ENCODE results near the gene BSPH1. TPM values are rescaled to one million over a fixed set of nuclear protein-coding genes. Genes with fewer than 3 reads are reported as not detected.
"Not testable (repeated sequence)": the region's sequence is repeated elsewhere in the genome, so short reads cannot be mapped to it uniquely, and the experiment has no call there.

Gene BSPH1
- not detected in 2 replicates for total RNA-seq (2014; rRNA removed; shearing (Covaris generic); ENCODE audit: low replicate concordance)

GRCh38 chr19:47992070-47992469 is at the start of gene BSPH1:
TSS of gene BSPH1 (minus strand) at chr19:47992170. CDS start at chr19:47992081, 89 bp downstream.
- DNase-seq (ENCODE audit: low read depth), result no peak
- in situ Hi-C loops (cut with HindIII; ENCODE audit: low pct_unique_long_range_greater_than_20kb, low sequenced_read_pairs), result no loop called here

- DNase-seq (ENCODE audit: low read depth), result no peak
- in situ Hi-C loops (cut with HindIII; ENCODE audit: low pct_unique_long_range_greater_than_20kb, low sequenced_read_pairs), result no loop called here
Measured at GRCh38 chr19:48036765-48037164, 44.8 kb upstream of the BSPH1 start.

GRCh38 chr19:48033604-48034003 is 41.6 kb upstream of the BSPH1 start:
- DNase-seq (ENCODE audit: low read depth), result no peak
- in situ Hi-C loops (cut with HindIII; ENCODE audit: low pct_unique_long_range_greater_than_20kb, low sequenced_read_pairs), result no loop called here

- in situ Hi-C loops (cut with HindIII; ENCODE audit: low pct_unique_long_range_greater_than_20kb, low sequenced_read_pairs), result no loop called here
- no peak for DNase-seq (ENCODE audit: low read depth)
Measured at GRCh38 chr19:48030073-48030472, 38.1 kb upstream of the BSPH1 start.

GRCh38 chr19:48029431-48029830 is 37.5 kb upstream of the BSPH1 start:
- in situ Hi-C loops (cut with HindIII; ENCODE audit: low pct_unique_long_range_greater_than_20kb, low sequenced_read_pairs), result no loop called here
- DNase-seq (ENCODE audit: low read depth), result no peak

- in situ Hi-C loops (cut with HindIII; ENCODE audit: low pct_unique_long_range_greater_than_20kb, low sequenced_read_pairs), result no loop called here
- DNase-seq (ENCODE audit: low read depth), result no peak
Measured at GRCh38 chr19:48025480-48025879, 33.5 kb upstream of the BSPH1 start.

GRCh38 chr19:48023518-48023917 is 31.5 kb upstream of the BSPH1 start:
- in situ Hi-C loops (cut with HindIII; ENCODE audit: low pct_unique_long_range_greater_than_20kb, low sequenced_read_pairs), result no loop called here
- no peak for DNase-seq (ENCODE audit: low read depth)

- in situ Hi-C loops (cut with HindIII; ENCODE audit: low pct_unique_long_range_greater_than_20kb, low sequenced_read_pairs), result no loop called here
- DNase-seq (ENCODE audit: low read depth), result no peak
Measured at GRCh38 chr19:48023011-48023410, 31.0 kb upstream of the BSPH1 start.

- DNase-seq (ENCODE audit: low read depth), result no peak
- in situ Hi-C loops (cut with HindIII; ENCODE audit: low pct_unique_long_range_greater_than_20kb, low sequenced_read_pairs), result no loop called here
Measured at GRCh38 chr19:48020686-48021085, 28.7 kb upstream of the BSPH1 start.

GRCh38 chr19:48010932-48011758 is 19.2 kb upstream of the BSPH1 start:
- in situ Hi-C loops (cut with HindIII; ENCODE audit: low pct_unique_long_range_greater_than_20kb, low sequenced_read_pairs), result no loop called here
- DNase-seq (ENCODE audit: low read depth), result no peak

- no peak for DNase-seq (ENCODE audit: low read depth)
- in situ Hi-C loops (cut with HindIII; ENCODE audit: low pct_unique_long_range_greater_than_20kb, low sequenced_read_pairs), result no loop called here
Measured at GRCh38 chr19:48006762-48007161, 14.8 kb upstream of the BSPH1 start.

- no peak for DNase-seq (ENCODE audit: low read depth)
- in situ Hi-C loops (cut with HindIII; ENCODE audit: low pct_unique_long_range_greater_than_20kb, low sequenced_read_pairs), result no loop called here
Measured at GRCh38 chr19:48004236-48004635, 12.3 kb upstream of the BSPH1 start.

- in situ Hi-C loops (cut with HindIII; ENCODE audit: low pct_unique_long_range_greater_than_20kb, low sequenced_read_pairs), result no loop called here
- no peak for DNase-seq (ENCODE audit: low read depth)
Measured at GRCh38 chr19:48000846-48001245, 8.9 kb upstream of the BSPH1 start.

- in situ Hi-C loops (cut with HindIII; ENCODE audit: low pct_unique_long_range_greater_than_20kb, low sequenced_read_pairs), result no loop called here
- DNase-seq (ENCODE audit: low read depth), result no peak
Measured at GRCh38 chr19:47998800-47999199, 6.8 kb upstream of the BSPH1 start.

- no peak for DNase-seq (ENCODE audit: low read depth)
- in situ Hi-C loops (cut with HindIII; ENCODE audit: low pct_unique_long_range_greater_than_20kb, low sequenced_read_pairs), result no loop called here
Measured at GRCh38 chr19:47996230-47996727, 4.3 kb upstream of the BSPH1 start.

GRCh38 chr19:47994209-47994802 is 2.3 kb upstream of the BSPH1 start, which contains the start of gene ELSPBP1:
TSS of gene ELSPBP1 (plus strand) at chr19:47994632. CDS start at chr19:48008668, 14,036 bp downstream.
- DNase-seq (ENCODE audit: low read depth), result peak; percentile 30
- in situ Hi-C loops (cut with HindIII; ENCODE audit: low pct_unique_long_range_greater_than_20kb, low sequenced_read_pairs), result no loop called here

GRCh38 chr19:47991191-47991808 is 670 bp downstream of the BSPH1 start:
- no peak for DNase-seq (ENCODE audit: low read depth)
- in situ Hi-C loops (cut with HindIII; ENCODE audit: low pct_unique_long_range_greater_than_20kb, low sequenced_read_pairs), result no loop called here

GRCh38 chr19:47973529-47973928 is 18.4 kb downstream of the BSPH1 start:
- in situ Hi-C loops (cut with HindIII; ENCODE audit: low pct_unique_long_range_greater_than_20kb, low sequenced_read_pairs), result no loop called here
- DNase-seq (ENCODE audit: low read depth), result no peak

GRCh38 chr19:47955936-47956335 is 36.0 kb downstream of the BSPH1 start:
- in situ Hi-C loops (cut with HindIII; ENCODE audit: low pct_unique_long_range_greater_than_20kb, low sequenced_read_pairs), result not testable (repeated sequence)

More at GRCh38 chr19:47955936-47956335, 36.0 kb downstream of the BSPH1 start:
- DNase-seq (ENCODE audit: low read depth), result not testable (repeated sequence)
